Upper lobe of left lung (tissue), 4 donors: ENCODE measurements around the gene SBK2.

Experiments
- CTCF ChIP-seq, 6 experiments: fragments of 450-650 bp in 4 of 6; fragments of 200-600 bp in 2 of 6; sonication (generic) in 2 of 6; IDR thresholded peaks; one replicate each; pipeline ENCODE4 v1.5.1; 2016 to 2019; ENCODE audit warnings: antibody characterized with exemption in 6 of 6
- EP300 ChIP-seq, 4 donors: sonication (generic); formaldehyde crosslinking; IDR thresholded peaks; one replicate each; pipeline ENCODE4 v1.5.1; 2017; ENCODE audit warnings: antibody characterized with exemption in 4 of 4, control low read depth in 2 of 4
- POLR2A ChIP-seq, 4 donors: fragments of 450-650 bp; IDR thresholded peaks; one replicate each; pipeline ENCODE4 v1.5.1; 2016 to 2017; ENCODE audit warnings: antibody characterized with exemption in 4 of 4, mild to moderate bottlenecking in 2 of 4
- POLR2AphosphoS5 ChIP-seq, 2 donors: sonication (generic); formaldehyde crosslinking; IDR thresholded peaks; one replicate each; pipeline ENCODE4 v1.5.1; 2017; ENCODE audit warnings: antibody characterized with exemption in 2 of 2

GRCh38 chr19:55559684-55560083 is 22.8 kb upstream of the SBK2 start:
- no peak for TF ChIP-seq CTCF (IDR thresholded peaks at IDR 0.05)
- no peak for TF ChIP-seq POLR2AphosphoS5 (IDR thresholded peaks at IDR 0.05)
- no peak for TF ChIP-seq POLR2A (IDR thresholded peaks at IDR 0.05)
- TF ChIP-seq EP300 (IDR thresholded peaks at IDR 0.05) = no peak
